ENCODE measurements around the gene SSX4.
"Not testable (repeated sequence)": the region's sequence is repeated elsewhere in the genome, so short reads cannot be mapped to it uniquely, and the experiment has no call there.

The SSX4 gene, protein sequence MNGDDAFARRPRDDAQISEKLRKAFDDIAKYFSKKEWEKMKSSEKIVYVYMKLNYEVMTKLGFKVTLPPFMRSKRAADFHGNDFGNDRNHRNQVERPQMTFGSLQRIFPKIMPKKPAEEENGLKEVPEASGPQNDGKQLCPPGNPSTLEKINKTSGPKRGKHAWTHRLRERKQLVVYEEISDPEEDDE

DNA sequence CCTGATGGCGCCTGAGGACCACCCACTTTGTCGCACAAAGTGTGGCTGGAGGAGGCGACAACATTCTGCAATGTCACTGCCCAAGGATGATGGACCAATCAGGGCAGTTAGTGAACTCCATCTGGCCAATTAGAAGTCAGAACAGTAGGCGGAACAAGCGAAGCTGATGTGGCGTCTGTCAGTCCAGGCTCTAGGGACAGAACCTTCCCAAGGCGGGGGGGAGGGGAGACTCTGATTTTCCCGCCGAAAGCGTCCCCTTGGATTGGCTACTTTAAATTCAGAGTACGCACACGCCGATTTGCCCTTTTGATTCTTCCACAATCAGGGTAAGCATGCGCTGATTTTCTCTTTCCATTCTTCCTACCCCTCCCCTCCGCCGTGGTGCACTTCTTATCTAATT is at the start of gene SSX4:
Gene SSX4, plus strand, starts transcription at position 301 of the 400 bp plus-strand sequence. CDS start 515 bp downstream, outside the sequence.
- DNase-seq = not testable (repeated sequence)

DNA sequence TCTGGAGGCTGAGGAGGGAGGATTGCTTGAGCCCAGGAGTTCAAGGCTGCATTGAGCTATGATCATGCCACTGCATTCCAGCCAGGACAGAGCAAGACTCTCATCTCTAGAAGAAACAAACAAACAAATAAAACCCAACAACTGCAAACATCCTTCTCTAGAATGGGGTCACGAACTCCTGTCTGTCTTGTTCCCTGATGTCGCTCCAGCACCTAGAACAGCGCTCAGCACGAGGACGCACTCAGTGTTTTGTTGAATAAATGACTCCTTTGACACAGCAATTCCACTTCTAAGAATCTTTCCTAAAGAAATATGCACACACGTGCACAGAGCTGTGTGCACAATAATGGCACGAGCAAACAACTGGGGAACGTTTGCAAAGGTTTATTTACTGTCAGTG is 37.3 kb upstream of the SSX4 start:
- not testable (repeated sequence) for DNase-seq

DNA sequence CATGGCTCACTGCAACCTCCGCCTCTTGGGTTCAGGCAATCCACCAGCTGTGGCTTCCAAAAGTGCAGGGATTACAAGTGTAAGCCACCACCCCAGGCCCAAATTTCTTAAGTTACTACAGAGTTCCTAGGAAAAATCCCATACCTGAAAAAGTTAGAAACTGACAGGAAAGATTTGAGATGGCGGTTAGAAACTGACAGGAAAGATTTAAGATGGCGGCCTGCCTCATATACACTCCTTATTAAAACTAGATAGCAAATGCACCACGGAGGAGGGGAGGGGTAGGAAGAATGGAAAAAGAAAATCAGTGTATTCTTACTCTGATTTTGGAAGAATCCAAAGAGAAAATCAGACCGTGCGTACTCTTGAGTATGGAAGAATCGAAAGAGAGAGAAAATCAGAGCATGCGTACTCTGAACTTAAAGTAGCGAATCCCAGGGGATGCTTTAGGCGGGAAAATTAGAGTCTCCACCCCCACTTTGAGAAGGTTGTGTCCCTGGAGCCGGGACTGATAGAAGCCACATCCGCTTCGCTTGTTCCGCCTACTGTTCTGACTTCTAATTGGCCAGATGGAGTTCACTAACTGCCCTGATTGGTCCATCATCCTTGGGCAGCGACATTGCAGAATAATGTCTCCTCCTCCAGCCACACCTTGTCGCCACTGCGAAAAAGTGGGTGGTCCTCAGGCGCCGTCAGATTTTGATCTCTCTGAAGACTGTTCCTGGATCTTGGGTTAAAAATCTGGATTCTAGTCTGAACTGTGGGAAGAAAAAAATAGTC is 26.8 kb upstream of the SSX4 start, which contains the start of gene SSX3:
Gene SSX3, minus strand, starts transcription at position 389 of the 780 bp plus-strand sequence. CDS start 1,454 bp downstream, outside the sequence.
- DNase-seq = not testable (repeated sequence)

DNA sequence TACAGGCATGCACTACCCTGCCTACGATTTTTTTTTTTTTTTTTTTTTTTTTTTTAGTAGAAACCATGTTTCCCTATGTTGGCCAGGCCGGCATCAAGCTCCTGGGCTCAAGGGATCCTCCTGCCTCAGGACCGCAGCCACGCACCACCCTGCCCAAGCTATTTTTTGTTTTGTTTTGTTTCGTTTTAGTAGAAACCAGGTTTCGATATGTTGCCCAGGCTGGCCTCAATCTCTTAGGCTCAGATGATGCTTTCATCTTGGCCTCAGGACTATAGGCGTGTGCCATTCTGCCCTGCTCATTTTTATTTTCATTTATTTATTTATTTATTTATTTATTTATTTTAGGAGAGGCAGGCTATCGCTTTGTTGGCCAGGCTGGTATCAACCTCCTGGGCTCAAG is 25.7 kb upstream of the SSX4 start:
- no peak for DNase-seq

DNA sequence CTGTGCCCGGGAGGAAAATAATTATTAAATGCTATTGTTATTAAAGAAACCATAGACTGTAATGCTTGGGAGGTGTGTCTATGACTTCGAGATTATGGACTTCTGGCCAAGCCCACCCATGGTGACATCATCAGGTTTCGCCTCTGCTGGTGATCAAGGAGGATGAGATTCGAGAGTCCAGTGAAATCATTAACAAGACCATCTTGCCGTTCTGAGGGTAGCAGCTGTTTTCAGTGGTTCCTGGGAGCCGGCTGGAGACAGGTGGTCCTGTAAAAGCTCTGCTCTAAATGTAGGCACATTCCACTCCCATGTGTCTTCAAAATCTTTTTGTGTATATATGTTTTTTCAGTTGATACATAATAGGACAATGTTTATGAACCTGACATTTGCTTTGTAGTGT is 24.1 kb upstream of the SSX4 start:
- not testable (repeated sequence) for DNase-seq

DNA sequence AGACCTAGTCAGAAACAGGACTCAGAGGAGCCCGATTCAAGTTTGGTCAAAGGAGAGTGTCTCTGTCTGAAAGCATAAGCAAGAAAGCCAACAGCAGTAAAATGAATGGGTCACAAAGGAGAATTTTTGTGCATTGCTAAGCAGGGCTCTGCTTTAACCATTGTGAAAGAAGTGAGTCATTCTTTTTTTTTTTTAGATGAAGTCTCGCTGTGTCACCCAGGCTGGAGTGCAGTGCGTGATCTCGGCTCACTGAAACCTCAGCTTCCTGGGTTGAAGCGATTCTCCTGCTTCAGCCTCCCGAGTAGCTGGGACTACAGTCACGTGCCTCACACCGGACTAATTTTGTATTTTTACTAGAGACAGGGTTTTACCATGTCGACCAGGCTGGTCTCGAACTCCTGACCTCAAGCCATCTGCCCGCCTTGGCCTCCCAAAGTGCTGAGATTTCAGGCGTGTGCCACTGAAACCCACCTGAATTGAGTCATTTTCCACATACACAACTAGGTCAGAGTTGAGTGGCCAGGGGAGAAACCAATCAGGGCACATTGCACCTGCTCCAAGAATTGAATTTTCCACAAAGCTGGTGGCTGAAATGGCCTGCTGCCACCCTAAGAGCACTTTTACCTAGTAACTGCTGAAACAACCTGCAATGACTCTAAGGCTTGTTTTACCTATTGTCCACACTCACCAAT is 15.5 kb upstream of the SSX4 start:
- not testable (repeated sequence) for DNase-seq

DNA sequence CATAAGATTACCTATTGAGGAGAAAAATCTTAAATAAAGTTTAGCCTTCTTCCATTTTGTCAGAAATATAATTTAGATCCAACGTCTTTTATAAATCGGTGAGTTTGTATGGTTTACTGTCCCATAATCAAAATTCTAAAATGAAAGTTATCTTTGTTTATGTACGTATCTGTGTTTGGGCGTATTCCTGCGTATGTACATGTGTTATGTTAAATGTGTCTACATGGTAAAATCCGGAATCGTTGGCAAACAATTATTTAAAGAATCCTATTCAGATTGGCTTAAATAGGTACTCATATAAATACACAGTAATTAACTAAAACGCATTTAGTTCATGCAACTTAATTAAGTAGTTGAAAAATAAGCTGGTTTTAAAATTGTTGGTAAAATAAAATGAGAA is 12.9 kb upstream of the SSX4 start:
- DNase-seq = not testable (repeated sequence)

DNA sequence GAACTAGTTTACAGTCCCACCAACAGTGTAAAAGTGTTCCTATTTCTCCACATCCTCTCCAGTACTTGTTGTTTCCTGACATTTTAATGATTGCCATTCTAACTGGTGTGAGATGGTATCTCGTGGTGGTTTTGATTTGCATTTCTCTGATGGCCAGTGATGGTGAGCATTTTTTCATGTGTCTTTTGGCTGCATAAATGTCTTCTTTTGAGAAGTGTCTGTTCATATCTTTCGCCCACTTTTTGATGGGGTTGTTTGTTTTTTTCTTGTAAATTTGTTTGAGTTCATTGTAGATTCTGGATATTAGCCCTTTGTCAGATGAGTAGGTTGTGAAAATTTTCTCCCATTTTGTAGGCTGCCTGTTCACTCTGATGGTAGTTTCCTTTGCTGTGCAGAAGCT is 13.6 kb downstream of the SSX4 start:
- not testable (repeated sequence) for DNase-seq

DNA sequence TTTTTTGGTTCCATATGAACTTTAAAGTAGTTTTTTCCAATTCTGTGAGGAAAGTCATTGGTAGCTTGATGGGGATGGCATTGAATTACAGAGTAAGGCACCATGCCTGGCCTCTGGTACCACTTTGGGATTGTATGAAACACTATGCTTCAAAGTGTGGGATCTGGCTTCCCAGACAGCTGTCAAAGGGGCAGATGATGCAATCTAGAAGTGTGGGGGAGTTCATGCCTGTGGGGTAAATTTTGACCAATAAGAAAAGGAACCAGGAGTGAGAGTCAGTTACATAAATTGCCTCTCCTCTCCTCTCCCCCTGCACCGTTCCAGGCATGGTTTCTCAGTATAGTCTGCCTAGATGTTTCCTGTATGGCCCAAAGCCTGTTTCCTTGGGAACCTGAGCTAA is 14.5 kb downstream of the SSX4 start:
- DNase-seq = not testable (repeated sequence)

DNA sequence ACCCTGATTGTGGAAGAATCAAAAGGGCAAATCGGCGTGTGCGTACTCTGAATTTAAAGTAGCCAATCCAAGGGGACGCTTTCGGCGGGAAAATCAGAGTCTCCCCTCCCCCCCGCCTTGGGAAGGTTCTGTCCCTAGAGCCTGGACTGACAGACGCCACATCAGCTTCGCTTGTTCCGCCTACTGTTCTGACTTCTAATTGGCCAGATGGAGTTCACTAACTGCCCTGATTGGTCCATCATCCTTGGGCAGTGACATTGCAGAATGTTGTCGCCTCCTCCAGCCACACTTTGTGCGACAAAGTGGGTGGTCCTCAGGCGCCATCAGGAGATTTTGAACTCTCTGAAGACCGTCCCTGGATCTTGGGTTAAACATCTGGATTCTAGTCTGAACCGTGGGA is 28.5 kb downstream of the SSX4 start, which contains the start of gene SSX4B:
Gene SSX4B, minus strand, starts transcription at position 101 of the 400 bp plus-strand sequence. CDS start 588 bp downstream, outside the sequence.
- DNase-seq = not testable (repeated sequence)

DNA sequence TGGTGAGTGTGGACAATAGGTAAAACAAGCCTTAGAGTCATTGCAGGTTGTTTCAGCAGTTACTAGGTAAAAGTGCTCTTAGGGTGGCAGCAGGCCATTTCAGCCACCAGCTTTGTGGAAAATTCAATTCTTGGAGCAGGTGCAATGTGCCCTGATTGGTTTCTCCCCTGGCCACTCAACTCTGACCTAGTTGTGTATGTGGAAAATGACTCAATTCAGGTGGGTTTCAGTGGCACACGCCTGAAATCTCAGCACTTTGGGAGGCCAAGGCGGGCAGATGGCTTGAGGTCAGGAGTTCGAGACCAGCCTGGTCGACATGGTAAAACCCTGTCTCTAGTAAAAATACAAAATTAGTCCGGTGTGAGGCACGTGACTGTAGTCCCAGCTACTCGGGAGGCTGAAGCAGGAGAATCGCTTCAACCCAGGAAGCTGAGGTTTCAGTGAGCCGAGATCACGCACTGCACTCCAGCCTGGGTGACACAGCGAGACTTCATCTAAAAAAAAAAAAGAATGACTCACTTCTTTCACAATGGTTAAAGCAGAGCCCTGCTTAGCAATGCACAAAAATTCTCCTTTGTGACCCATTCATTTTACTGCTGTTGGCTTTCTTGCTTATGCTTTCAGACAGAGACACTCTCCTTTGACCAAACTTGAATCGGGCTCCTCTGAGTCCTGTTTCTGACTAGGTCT is 43.8 kb downstream of the SSX4 start:
- not testable (repeated sequence) for DNase-seq

DNA sequence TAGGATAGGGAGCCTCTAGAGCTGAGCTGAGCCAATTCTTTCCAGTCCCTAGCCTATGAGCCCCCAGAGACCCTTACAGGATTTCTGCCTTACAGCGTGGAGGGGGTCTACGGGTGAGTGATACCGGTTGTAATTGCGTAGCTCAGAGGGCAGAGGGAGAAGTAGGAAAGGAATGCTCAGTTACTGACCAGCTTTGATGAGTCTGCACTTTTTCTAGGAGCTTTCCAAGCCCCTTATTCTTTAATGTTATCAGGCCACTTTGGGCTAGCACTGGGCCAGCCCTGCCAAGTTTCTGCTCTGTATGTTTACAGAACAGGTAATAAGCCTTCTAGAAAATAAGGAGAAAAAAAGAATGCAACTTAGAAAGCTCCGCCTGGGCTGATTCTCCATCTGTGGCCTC is 46.3 kb downstream of the SSX4 start:
- not testable (repeated sequence) for DNase-seq

DNA sequence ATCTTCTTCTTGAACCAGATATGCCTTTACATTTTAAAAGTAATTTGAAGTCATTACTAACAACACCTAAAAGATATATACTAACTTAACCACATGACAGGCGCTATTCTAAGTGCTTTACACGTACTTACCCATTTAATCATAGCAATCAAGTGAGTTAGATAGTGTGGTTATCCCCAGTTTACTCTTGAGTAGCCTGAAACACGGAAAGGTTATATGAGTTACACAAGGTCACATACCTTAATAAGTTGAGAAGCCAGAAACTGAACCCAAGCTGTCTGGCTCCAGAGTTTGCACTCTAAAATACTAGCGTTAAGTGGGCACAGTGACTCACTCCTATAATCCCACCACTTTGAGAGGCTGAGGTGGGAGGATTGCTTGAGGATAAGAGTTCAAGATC is 46.8 kb downstream of the SSX4 start:
- DNase-seq = not testable (repeated sequence)

DNA sequence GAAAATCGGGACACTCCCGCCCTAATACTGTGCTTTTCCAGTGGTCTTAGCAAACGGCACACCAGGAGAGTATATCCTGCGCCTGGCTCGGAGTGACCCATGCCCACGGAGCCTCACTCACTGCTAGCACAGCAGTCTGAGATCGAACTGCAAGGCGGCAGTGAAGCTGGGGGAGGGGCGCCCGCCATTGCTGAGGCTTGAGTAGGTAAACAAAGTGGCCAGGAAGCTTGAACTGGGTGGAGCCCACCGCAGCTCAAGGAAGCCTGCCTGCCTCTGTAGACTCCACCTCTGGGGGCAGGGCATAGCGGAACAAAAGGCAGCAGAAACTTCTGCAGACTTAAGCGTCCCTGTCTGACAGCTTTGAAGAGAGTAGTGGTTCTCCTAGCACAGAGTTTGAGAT is 50.4 kb downstream of the SSX4 start:
- DNase-seq = not testable (repeated sequence)

All from NCI-H2107 (cell line).